ENCODE results near the gene RCN1. TPM values are rescaled to one million over a fixed set of nuclear protein-coding genes. Genes with fewer than 3 reads are reported as not detected.

RCN1 gene
- total RNA-seq, 1 donor from 2014 or later, result 201 TPM

- Mint-ChIP-seq H3K27ac (no peak overlapping the region), H3K4me1 (ENCODE audit: low read depth) (peaks cover 24% of the 10 kb centered on the region), H3K4me3 (ENCODE audit: low read depth) (no peak overlapping the region), H3K27me3 (peaks cover 18% of the 10 kb centered on the region), H3K9me3 (ENCODE audit: low read depth) (no peaks in the 10 kb centered on the region), H3K36me3 (ENCODE audit: insufficient read depth) (peaks cover 11% of the 10 kb centered on the region)
- DNase-seq (ENCODE audit: low spot score, unreplicated experiment), result no peak
- TF ChIP-seq CTCF (IDR thresholded peaks at IDR 0.05; ENCODE audit: unreplicated experiment), result no peak
Observed at GRCh38 chr11:32108576-32108975, 17.7 kb downstream of the RCN1 start.

- Mint-ChIP-seq H3K36me3 (ENCODE audit: insufficient read depth) (peaks cover 7% of the 10 kb centered on the region), H3K4me1 (ENCODE audit: low read depth) (peaks cover 22% of the 10 kb centered on the region), H3K4me3 (ENCODE audit: low read depth) (no peak overlapping the region), H3K27me3 (peaks cover 21% of the 10 kb centered on the region), H3K9me3 (ENCODE audit: low read depth) (no peaks in the 10 kb centered on the region), H3K27ac (no peak overlapping the region)
- no peak for DNase-seq (ENCODE audit: low spot score, unreplicated experiment)
- no peak for TF ChIP-seq CTCF (IDR thresholded peaks at IDR 0.05; ENCODE audit: unreplicated experiment)
Observed at GRCh38 chr11:32109138-32109537, 18.3 kb downstream of the RCN1 start.

GRCh38 chr11:32109592-32109991 is 18.7 kb downstream of the RCN1 start:
- Mint-ChIP-seq H3K36me3 (ENCODE audit: insufficient read depth) (peaks cover 6% of the 10 kb centered on the region), H3K27ac (no peak overlapping the region), H3K4me1 (ENCODE audit: low read depth) (peaks cover 21% of the 10 kb centered on the region), H3K27me3 (peaks cover 21% of the 10 kb centered on the region), H3K9me3 (ENCODE audit: low read depth) (no peaks in the 10 kb centered on the region), H3K4me3 (ENCODE audit: low read depth) (no peak overlapping the region)
- TF ChIP-seq CTCF (IDR thresholded peaks at IDR 0.05; ENCODE audit: unreplicated experiment), result no peak
- DNase-seq (ENCODE audit: low spot score, unreplicated experiment), result no peak

GRCh38 chr11:32110795-32111194 is 19.9 kb downstream of the RCN1 start:
- no peak for TF ChIP-seq CTCF (IDR thresholded peaks at IDR 0.05; ENCODE audit: unreplicated experiment)
- DNase-seq (ENCODE audit: low spot score, unreplicated experiment), result no peak
- H3K9me3 Mint-ChIP-seq (ENCODE audit: low read depth), result no peaks in the 10 kb centered on the region
- no peak overlapping the region for H3K27ac Mint-ChIP-seq
- no peak overlapping the region for H3K4me3 Mint-ChIP-seq (ENCODE audit: low read depth)
- peaks cover 21% of the 10 kb centered on the region for H3K4me1 Mint-ChIP-seq (ENCODE audit: low read depth)
- H3K27me3 Mint-ChIP-seq, result peaks cover 29% of the 10 kb centered on the region
- peaks cover 3% of the 10 kb centered on the region for H3K36me3 Mint-ChIP-seq (ENCODE audit: insufficient read depth)

GRCh38 chr11:32113200-32113919 is 22.5 kb downstream of the RCN1 start:
- no peak overlapping the region for H3K27ac Mint-ChIP-seq
- no peak for TF ChIP-seq CTCF (IDR thresholded peaks at IDR 0.05; ENCODE audit: unreplicated experiment)
- H3K9me3 Mint-ChIP-seq (ENCODE audit: low read depth), result no peaks in the 10 kb centered on the region
- peaks cover 21% of the 10 kb centered on the region for H3K4me1 Mint-ChIP-seq (ENCODE audit: low read depth)
- DNase-seq (ENCODE audit: low spot score, unreplicated experiment), result no peak
- peaks cover 34% of the 10 kb centered on the region for H3K27me3 Mint-ChIP-seq
- no peaks in the 10 kb centered on the region for H3K36me3 Mint-ChIP-seq (ENCODE audit: insufficient read depth)
- no peak overlapping the region for H3K4me3 Mint-ChIP-seq (ENCODE audit: low read depth)

Measured in progenitor cell of endocrine pancreas (in vitro differentiated cells).